B cell (primary cell): Measurements from ENCODE around the gene CFAP100.

Experiments used
- CTCF ChIP-seq: fragments of 200-600 bp; IDR thresholded peaks from one replicate; pipeline ENCODE4 v1.8.0; 2022; ENCODE audit warnings: antibody characterized with exemption, mild to moderate bottlenecking
- EZH2 ChIP-seq: IDR thresholded peaks from 2 replicates; pipeline ENCODE4 v1.6.1; 2012; ENCODE audit warnings: borderline replicate concordance, low read depth, mild to moderate bottlenecking, moderate library complexity, low read length; ENCODE audit not compliant: insufficient read depth, poor library complexity, severe bottlenecking

- no peak for TF ChIP-seq CTCF
- no peak for TF ChIP-seq EZH2
Observed at GRCh38 chr3:126460381-126460780, 65.7 kb downstream of the CFAP100 start.
